Neural cell (in vitro differentiated cells): ENCODE data around the gene C4B. TPM values are rescaled to one million over a fixed set of nuclear protein-coding genes. Genes with fewer than 3 reads are reported as not detected.
"Not testable (repeated sequence)": the region's sequence is repeated elsewhere in the genome, so short reads cannot be mapped to it uniquely, and the experiment has no call there.

Source experiments
- H2AFZ ChIP-seq: fragments of 200-600, 300-800 bp; sonication (generic), shearing (Covaris generic); 2 replicates; pipeline ENCODE4 v1.6.0; 2014; ENCODE audit warnings: low read depth, mild to moderate bottlenecking, antibody characterized with exemption, low read length, moderate library complexity
- H3F3A ChIP-seq: fragments of 200-600 bp; shearing (Covaris generic); 2 replicates; pipeline ENCODE4 v1.6.1; 2016; ENCODE audit warnings: mild to moderate bottlenecking, moderate library complexity, mixed read lengths, antibody characterized with exemption, low read length; ENCODE audit not compliant: insufficient read depth, poor library complexity, severe bottlenecking
- H3K27ac ChIP-seq: fragments of 200-600, 300-800 bp; sonication (generic), shearing (Covaris generic); 2 replicates; pipeline ENCODE4 v1.5.1; 2014; ENCODE audit warnings: mild to moderate bottlenecking, low read length, moderate library complexity
- H3K27me3 ChIP-seq: fragments of 300-800, 200-600 bp; sonication (generic), shearing (Covaris generic); 2 replicates; pipeline ENCODE4 v1.6.0; 2014; ENCODE audit warnings: mild to moderate bottlenecking, low read depth, low read length, moderate library complexity; ENCODE audit not compliant: insufficient read depth
- H3K36me3 ChIP-seq: fragments of 300-800, 200-600 bp; sonication (generic), shearing (Covaris generic); 2 replicates; pipeline ENCODE4 v1.5.1; 2014; ENCODE audit warnings: mild to moderate bottlenecking, antibody characterized with exemption, low read length, moderate library complexity; ENCODE audit not compliant: insufficient read depth
- H3K4me2 ChIP-seq: fragments of 300-800, 200-600 bp; sonication (generic), shearing (Covaris generic); 2 replicates; pipeline ENCODE4 v1.6.0; 2014; ENCODE audit warnings: mild to moderate bottlenecking, low read length
- H3K4me3 ChIP-seq: fragments of 300-800, 200-600 bp; sonication (generic), shearing (Covaris generic); 2 replicates; pipeline ENCODE4 v1.5.1; 2014; ENCODE audit warnings: mild to moderate bottlenecking, low read length, moderate library complexity
- H3K79me2 ChIP-seq: fragments of 200-600 bp; shearing (Covaris generic); replicated peaks from 2 replicates; pipeline ENCODE4 v1.6.0; 2014; ENCODE audit warnings: mild to moderate bottlenecking, low read length, moderate library complexity; ENCODE audit not compliant: insufficient read depth
- H3K9ac ChIP-seq: fragments of 300-800, 200-600 bp; sonication (generic), shearing (Covaris generic); 2 replicates; pipeline ENCODE4 v1.6.1; 2016; ENCODE audit warnings: mild to moderate bottlenecking, low read length, mixed read lengths
- H3K9me2 ChIP-seq: fragments of 200-600 bp; shearing (Covaris generic); 2 replicates; pipeline ENCODE4 v1.6.1; 2016; ENCODE audit warnings: mild to moderate bottlenecking, low read length, mixed read lengths; ENCODE audit not compliant: insufficient read depth
- H3K9me3 ChIP-seq: fragments of 200-600, 300-800 bp; sonication (generic), shearing (Covaris generic); 2 replicates; pipeline ENCODE4 v1.6.1; 2016; ENCODE audit warnings: mild to moderate bottlenecking, mixed run types, low read length, moderate library complexity, mixed read lengths
- H4K20me1 ChIP-seq: fragments of 200-600 bp; shearing (Covaris generic); 2 replicates; pipeline ENCODE4 v1.6.1; 2016; ENCODE audit warnings: mild to moderate bottlenecking, mixed run types; ENCODE audit not compliant: insufficient read depth
- polyA plus RNA-seq: library from polyadenylated mRNA; depleted of rRNA; stranded (reverse); fragments of >200 nt; gene quantifications from 2 replicates; pipeline ENCODE4 v1.2.3, GENCODE V29; 2014

Gene C4B
- polyA plus RNA-seq, 1 donor from 2014 or later: 4.6 TPM

DNA sequence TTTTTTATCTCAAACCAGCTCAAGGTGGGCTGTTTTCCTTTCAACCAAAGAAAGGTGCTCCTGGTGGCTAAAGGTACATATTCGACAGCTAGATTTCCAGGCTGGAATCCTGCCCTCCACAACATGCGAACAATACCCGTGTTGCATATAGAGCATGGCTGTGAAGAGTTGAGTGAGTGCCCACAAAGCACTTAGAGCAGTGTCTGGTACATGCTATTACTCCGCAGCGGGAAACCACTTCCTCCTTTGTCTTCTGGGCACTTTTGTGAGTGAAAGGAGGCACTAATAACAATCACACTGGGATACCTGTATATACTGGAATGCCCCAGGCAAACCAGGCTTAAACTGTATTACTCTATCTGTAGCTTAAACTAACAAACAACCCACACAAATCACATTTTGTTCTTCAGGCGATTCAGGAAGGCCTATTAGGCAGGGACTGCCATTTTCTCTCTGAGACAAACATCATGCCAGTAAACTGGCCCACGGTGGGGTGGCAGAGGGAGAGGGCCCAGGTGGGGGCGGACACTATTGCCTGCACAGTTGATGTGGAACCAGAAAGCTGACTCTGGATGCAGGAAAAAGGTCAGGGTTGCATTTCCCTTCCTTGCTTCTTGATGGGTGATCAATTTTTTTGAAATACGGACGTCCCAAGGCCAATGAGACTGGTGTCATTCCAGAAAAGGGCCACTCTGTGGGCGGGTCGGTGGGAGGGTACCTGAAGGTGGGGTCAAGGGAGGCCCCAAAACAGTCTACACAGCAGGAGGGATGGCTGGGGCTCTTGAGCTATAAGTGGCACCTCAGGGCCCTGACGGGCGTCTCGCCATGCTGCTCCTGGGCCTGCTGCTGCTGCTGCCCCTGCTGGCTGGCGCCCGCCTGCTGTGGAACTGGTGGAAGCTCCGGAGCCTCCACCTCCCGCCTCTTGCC is 23.3 kb downstream of the C4B start, which contains the start of gene CYP21A2:
Gene CYP21A2 (plus strand): TSS at position 818 of the 927 bp plus-strand sequence. CDS start 8 bp downstream, at position 826.
- not testable (repeated sequence) for H3K79me2 ChIP-seq, H3K27ac ChIP-seq, H3K9ac ChIP-seq, H4K20me1 ChIP-seq, H3K9me2 ChIP-seq, H3K9me3 ChIP-seq, H3K27me3 ChIP-seq, H3K4me3 ChIP-seq, H2AFZ ChIP-seq, H3K36me3 ChIP-seq, H3F3A ChIP-seq, H3K4me2 ChIP-seq

DNA sequence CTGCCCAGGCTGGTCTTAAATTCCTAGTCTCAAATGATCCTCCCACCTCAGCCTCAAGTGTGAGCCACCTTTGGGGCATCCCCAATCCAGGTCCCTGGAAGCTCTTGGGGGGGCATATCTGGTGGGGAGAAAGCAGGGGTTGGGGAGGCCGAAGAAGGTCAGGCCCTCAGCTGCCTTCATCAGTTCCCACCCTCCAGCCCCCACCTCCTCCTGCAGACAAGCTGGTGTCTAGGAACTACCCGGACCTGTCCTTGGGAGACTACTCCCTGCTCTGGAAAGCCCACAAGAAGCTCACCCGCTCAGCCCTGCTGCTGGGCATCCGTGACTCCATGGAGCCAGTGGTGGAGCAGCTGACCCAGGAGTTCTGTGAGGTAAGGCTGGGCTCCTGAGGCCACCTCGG is 24.3 kb downstream of the C4B start:
- H3F3A ChIP-seq, H3K9ac ChIP-seq, H3K4me2 ChIP-seq, H3K4me3 ChIP-seq, H3K27me3 ChIP-seq, H2AFZ ChIP-seq, H3K27ac ChIP-seq, H3K9me3 ChIP-seq, H3K79me2 ChIP-seq, H3K36me3 ChIP-seq, H4K20me1 ChIP-seq, H3K9me2 ChIP-seq: not testable (repeated sequence)

DNA sequence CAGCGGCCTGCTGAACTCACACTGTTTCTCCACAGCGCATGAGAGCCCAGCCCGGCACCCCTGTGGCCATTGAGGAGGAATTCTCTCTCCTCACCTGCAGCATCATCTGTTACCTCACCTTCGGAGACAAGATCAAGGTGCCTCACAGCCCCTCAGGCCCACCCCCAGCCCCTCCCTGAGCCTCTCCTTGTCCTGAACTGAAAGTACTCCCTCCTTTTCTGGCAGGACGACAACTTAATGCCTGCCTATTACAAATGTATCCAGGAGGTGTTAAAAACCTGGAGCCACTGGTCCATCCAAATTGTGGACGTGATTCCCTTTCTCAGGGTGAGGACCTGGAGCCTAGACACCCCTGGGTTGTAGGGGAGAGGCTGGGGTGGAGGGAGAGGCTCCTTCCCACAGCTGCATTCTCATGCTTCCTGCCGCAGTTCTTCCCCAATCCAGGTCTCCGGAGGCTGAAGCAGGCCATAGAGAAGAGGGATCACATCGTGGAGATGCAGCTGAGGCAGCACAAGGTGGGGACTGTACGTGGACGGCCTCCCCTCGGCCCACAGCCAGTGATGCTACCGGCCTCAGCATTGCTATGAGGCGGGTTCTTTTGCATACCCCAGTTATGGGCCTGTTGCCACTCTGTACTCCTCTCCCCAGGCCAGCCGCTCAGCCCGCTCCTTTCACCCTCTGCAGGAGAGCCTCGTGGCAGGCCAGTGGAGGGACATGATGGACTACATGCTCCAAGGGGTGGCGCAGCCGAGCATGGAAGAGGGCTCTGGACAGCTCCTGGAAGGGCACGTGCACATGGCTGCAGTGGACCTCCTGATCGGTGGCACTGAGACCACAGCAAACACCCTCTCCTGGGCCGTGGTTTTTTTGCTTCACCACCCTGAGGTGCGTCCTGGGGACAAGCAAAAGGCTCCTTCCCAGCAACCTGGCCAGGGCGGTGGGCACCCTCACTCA is 25.0 kb downstream of the C4B start:
- H3K4me3 ChIP-seq, H3K27me3 ChIP-seq, H3K9me2 ChIP-seq, H2AFZ ChIP-seq, H3K36me3 ChIP-seq, H3F3A ChIP-seq, H3K4me2 ChIP-seq, H3K9me3 ChIP-seq, H3K79me2 ChIP-seq, H3K9ac ChIP-seq, H4K20me1 ChIP-seq, H3K27ac ChIP-seq: not testable (repeated sequence)

DNA sequence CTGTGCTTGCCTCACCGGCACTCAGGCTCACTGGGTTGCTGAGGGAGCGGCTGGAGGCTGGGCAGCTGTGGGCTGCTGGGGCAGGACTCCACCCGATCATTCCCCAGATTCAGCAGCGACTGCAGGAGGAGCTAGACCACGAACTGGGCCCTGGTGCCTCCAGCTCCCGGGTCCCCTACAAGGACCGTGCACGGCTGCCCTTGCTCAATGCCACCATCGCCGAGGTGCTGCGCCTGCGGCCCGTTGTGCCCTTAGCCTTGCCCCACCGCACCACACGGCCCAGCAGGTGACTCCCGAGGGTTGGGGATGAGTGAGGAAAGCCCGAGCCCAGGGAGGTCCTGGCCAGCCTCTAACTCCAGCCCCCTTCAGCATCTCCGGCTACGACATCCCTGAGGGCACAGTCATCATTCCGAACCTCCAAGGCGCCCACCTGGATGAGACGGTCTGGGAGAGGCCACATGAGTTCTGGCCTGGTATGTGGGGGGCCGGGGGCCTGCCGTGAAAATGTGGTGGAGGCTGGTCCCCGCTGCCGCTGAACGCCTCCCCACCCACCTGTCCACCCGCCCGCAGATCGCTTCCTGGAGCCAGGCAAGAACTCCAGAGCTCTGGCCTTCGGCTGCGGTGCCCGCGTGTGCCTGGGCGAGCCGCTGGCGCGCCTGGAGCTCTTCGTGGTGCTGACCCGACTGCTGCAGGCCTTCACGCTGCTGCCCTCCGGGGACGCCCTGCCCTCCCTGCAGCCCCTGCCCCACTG is 25.9 kb downstream of the C4B start:
- H3K4me3 ChIP-seq, H3K79me2 ChIP-seq, H3K36me3 ChIP-seq, H3K9me2 ChIP-seq, H2AFZ ChIP-seq, H3K27ac ChIP-seq, H3F3A ChIP-seq, H3K9me3 ChIP-seq, H3K27me3 ChIP-seq, H3K9ac ChIP-seq, H3K4me2 ChIP-seq, H4K20me1 ChIP-seq: not testable (repeated sequence)

DNA sequence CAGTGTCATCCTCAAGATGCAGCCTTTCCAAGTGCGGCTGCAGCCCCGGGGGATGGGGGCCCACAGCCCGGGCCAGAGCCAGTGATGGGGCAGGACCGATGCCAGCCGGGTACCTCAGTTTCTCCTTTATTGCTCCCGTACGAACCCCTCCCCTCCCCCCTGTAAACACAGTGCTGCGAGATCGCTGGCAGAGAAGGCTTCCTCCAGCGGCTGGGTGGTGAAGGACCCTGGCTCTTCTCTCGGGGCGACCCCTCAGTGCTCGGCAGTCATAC is 26.4 kb downstream of the C4B start:
- not testable (repeated sequence) for H4K20me1 ChIP-seq, H3K9me2 ChIP-seq, H3K79me2 ChIP-seq, H3F3A ChIP-seq, H3K9ac ChIP-seq, H2AFZ ChIP-seq, H3K27ac ChIP-seq, H3K36me3 ChIP-seq, H3K27me3 ChIP-seq, H3K4me2 ChIP-seq, H3K4me3 ChIP-seq, H3K9me3 ChIP-seq

DNA sequence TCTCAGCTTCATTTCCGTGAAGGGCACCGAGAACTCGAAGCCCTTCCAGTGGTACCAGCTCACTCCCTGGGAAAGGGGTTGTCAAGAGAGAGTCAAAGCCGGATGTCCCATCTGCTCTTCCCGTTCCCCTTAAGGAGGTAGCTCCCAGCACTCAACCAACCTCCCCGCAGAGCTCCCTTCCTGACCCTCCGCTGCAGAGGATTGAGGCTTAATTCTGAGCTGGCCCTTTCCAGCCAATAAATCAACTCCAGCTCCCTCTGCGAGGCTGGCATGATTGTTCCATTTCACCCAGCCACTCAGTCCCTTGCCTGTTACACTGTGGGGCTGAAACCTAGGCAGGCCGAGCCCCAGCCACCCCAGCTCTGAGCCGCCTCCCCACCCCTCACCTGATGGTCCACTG is 26.8 kb downstream of the C4B start:
- not testable (repeated sequence) for H3K27ac ChIP-seq, H3K27me3 ChIP-seq, H3K4me3 ChIP-seq, H3K36me3 ChIP-seq, H3K79me2 ChIP-seq, H3F3A ChIP-seq, H3K9ac ChIP-seq, H4K20me1 ChIP-seq, H3K9me2 ChIP-seq, H3K4me2 ChIP-seq, H3K9me3 ChIP-seq, H2AFZ ChIP-seq

DNA sequence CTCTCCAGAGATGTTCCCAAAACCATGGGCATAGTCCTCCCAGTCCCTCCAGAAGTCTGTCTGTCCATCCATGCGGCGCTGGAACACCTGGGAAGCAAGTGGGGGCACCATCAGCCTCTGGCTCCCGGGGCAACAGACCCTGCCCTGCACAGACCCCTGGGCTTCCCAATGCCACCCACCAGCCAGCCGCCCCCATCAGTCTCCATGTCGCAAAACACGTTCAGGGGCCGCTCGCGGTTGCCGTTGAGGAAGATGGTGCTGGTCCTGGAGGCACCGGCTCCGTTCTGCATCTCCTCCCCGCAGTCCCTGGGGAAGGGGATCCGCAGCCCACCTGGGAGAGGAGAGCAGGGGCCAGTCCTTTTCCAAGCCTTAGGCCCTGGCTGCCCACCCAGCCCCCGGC is 27.7 kb downstream of the C4B start:
- H3F3A ChIP-seq, H4K20me1 ChIP-seq, H3K9me3 ChIP-seq, H2AFZ ChIP-seq, H3K4me3 ChIP-seq, H3K9me2 ChIP-seq, H3K36me3 ChIP-seq, H3K9ac ChIP-seq, H3K4me2 ChIP-seq, H3K27me3 ChIP-seq, H3K79me2 ChIP-seq, H3K27ac ChIP-seq: not testable (repeated sequence)
